Liver (tissue), 3 donors: Measurements from ENCODE around the gene ATP5F1D.

Experiments
- GABPA ChIP-seq, 2 donors: IDR thresholded peaks in 1 of 2; conservative IDR thresholded peaks in 1 of 2; 2 replicates each; pipeline ENCODE4 v1.6.1; 2016; ENCODE audit warnings: antibody characterized with exemption in 2 of 2, mild to moderate bottlenecking in 1 of 2, moderate library complexity in 1 of 2
- RAD21 ChIP-seq, 2 donors: IDR thresholded peaks; 2 replicates each; pipeline ENCODE4 v1.6.1; 2016; ENCODE audit warnings: antibody characterized with exemption in 2 of 2, mild to moderate bottlenecking in 2 of 2
- SP1 ChIP-seq: IDR thresholded peaks from 2 replicates; pipeline ENCODE4 v1.6.1; 2018; ENCODE audit warnings: antibody characterized with exemption, mild to moderate bottlenecking
- TF ChIP-seq, protein P1 (sequence below): IDR thresholded peaks from 2 replicates; pipeline ENCODE4 v1.6.1; 2016; ENCODE audit warnings: antibody characterized with exemption, mild to moderate bottlenecking
- TF ChIP-seq, protein P2 (sequence below): fragments of 150-350 bp; IDR thresholded peaks from 2 replicates; pipeline ENCODE4 v1.5.1; 2017; ENCODE audit warnings: improper control_type of control experiment, low read depth, low read length; ENCODE audit not compliant: missing input control
- donor health status: healthy.
- donor health status: healthy.

- TF ChIP-seq, protein P1, sequence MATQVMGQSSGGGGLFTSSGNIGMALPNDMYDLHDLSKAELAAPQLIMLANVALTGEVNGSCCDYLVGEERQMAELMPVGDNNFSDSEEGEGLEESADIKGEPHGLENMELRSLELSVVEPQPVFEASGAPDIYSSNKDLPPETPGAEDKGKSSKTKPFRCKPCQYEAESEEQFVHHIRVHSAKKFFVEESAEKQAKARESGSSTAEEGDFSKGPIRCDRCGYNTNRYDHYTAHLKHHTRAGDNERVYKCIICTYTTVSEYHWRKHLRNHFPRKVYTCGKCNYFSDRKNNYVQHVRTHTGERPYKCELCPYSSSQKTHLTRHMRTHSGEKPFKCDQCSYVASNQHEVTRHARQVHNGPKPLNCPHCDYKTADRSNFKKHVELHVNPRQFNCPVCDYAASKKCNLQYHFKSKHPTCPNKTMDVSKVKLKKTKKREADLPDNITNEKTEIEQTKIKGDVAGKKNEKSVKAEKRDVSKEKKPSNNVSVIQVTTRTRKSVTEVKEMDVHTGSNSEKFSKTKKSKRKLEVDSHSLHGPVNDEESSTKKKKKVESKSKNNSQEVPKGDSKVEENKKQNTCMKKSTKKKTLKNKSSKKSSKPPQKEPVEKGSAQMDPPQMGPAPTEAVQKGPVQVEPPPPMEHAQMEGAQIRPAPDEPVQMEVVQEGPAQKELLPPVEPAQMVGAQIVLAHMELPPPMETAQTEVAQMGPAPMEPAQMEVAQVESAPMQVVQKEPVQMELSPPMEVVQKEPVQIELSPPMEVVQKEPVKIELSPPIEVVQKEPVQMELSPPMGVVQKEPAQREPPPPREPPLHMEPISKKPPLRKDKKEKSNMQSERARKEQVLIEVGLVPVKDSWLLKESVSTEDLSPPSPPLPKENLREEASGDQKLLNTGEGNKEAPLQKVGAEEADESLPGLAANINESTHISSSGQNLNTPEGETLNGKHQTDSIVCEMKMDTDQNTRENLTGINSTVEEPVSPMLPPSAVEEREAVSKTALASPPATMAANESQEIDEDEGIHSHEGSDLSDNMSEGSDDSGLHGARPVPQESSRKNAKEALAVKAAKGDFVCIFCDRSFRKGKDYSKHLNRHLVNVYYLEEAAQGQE: no peak
- no peak for TF ChIP-seq RAD21 (IDR thresholded peaks at IDR 0.05)
- TF ChIP-seq, protein P2, sequence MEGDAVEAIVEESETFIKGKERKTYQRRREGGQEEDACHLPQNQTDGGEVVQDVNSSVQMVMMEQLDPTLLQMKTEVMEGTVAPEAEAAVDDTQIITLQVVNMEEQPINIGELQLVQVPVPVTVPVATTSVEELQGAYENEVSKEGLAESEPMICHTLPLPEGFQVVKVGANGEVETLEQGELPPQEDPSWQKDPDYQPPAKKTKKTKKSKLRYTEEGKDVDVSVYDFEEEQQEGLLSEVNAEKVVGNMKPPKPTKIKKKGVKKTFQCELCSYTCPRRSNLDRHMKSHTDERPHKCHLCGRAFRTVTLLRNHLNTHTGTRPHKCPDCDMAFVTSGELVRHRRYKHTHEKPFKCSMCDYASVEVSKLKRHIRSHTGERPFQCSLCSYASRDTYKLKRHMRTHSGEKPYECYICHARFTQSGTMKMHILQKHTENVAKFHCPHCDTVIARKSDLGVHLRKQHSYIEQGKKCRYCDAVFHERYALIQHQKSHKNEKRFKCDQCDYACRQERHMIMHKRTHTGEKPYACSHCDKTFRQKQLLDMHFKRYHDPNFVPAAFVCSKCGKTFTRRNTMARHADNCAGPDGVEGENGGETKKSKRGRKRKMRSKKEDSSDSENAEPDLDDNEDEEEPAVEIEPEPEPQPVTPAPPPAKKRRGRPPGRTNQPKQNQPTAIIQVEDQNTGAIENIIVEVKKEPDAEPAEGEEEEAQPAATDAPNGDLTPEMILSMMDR: no peak
- TF ChIP-seq SP1: no peak
- no peak for TF ChIP-seq GABPA (IDR thresholded peaks at IDR 0.05 in 1 of 2, conservative IDR thresholded peaks at IDR 0.05 in 1 of 2)
These were observed 32.7 kb downstream of the ATP5F1D start for GRCh38 chr19:1274081-1274851.
